Ovary (tissue), 9 donors: Measurements from ENCODE around the gene TM4SF4. TPM values are rescaled to one million over a fixed set of nuclear protein-coding genes. Genes with fewer than 3 reads are reported as not detected.

Experiments used
- DNase-seq, 5 donors: peaks; one replicate each; pipeline ENCODE4 v3.0.0-alpha.2; 2019 to 2020
- H3K27ac ChIP-seq, 2 donors: fragments of 200-600 bp; one replicate each; pipeline versions ENCODE4 v1.5.1 to v1.8.0; 2019 to 2022
- H3K27me3 ChIP-seq: fragments of 200-600 bp; one replicate; pipeline ENCODE4 v1.8.0; 2022
- H3K36me3 ChIP-seq: fragments of 200-600 bp; sonication (generic); one replicate; pipeline ENCODE4 v1.5.1; 2019
- H3K4me1 ChIP-seq: one replicate; pipeline ENCODE4 v1.8.1; 2013; ENCODE audit warnings: mild to moderate bottlenecking, moderate library complexity; ENCODE audit not compliant: insufficient read depth
- H3K4me3 ChIP-seq: fragments of 200-600 bp; sonication (generic); one replicate; pipeline ENCODE4 v1.5.1; 2017
- H3K9me3 ChIP-seq, 2 donors: fragments of 200-600 bp in 1 of 2; sonication (generic) in 1 of 2; one replicate each; pipeline versions ENCODE4 v1.5.1 to v1.8.1; 2013 to 2019; ENCODE audit warnings: mild to moderate bottlenecking in 1 of 2, moderate library complexity in 1 of 2
- CTCF ChIP-seq, 3 donors: fragments of 450-650 bp in 2 of 3; fragments of 200-600 bp in 1 of 3; IDR thresholded peaks; one replicate each; pipeline versions ENCODE4 v1.5.1 to v1.8.0; 2016 to 2022; ENCODE audit warnings: antibody characterized with exemption in 3 of 3, mild to moderate bottlenecking in 1 of 3
- EP300 ChIP-seq: sonication (generic); formaldehyde crosslinking; IDR thresholded peaks from one replicate; pipeline ENCODE4 v1.6.1; 2017; ENCODE audit warnings: antibody characterized with exemption
- POLR2A ChIP-seq: fragments of 450-650 bp; IDR thresholded peaks from one replicate; pipeline ENCODE4 v1.6.1; 2017; ENCODE audit warnings: antibody characterized with exemption, mild to moderate bottlenecking, moderate library complexity
- WGBS, 3 donors: extraction: QIAGEN DNeasy Blood & Tissue Kit in 1 of 3; methylation state at CpG; one replicate each; pipeline versions ENCODE4 v1.1.5 to v1.1.7; 2013 to 2017; 5-methylcytosine and 5-hydroxymethylcytosine counted together
- intact Hi-C, 4 donors: fragments of 100-400 bp; cut with DNase I; formaldehyde crosslinking; loops; one replicate each; pipeline versions ENCODE4 v1.11.0 to v1.15.1; 2022 to 2023
- polyA plus RNA-seq, 2 donors: library from polyadenylated mRNA; stranded (reverse); fragments of 200-250 nt in 1 of 2; fragments of 350-450 nt in 1 of 2; fragmentation: Illumina TruSeq in 1 of 2; extraction: RNeasy Lipid Tissue Mini Kit (QIAGEN cat#74804) in 1 of 2; gene quantifications; one replicate each; pipeline ENCODE4 v1.2.3, GENCODE V29; 2013 to 2014
- total RNA-seq, 7 donors: library from RNA; depleted of rRNA in 2 of 7; stranded (reverse); fragments of >200 nt in 2 of 7; fragmentation: NEBNext Ultra II Directional in 3 of 7; extraction: Animal tissue kit (Norgen Biotek cat#: 25700) in 3 of 7; gene quantifications; one replicate each; pipeline versions ENCODE4 v1.1.0 to v1.2.4, GENCODE V29; 2016 to 2023
- donor health status: DM: no; HTN: no; CAD: no; lungs with moderate emphysema.
- donor health status: DM: no; HTN: no; CAD: no.
- donor health status: Bipolar disorder and iron deficiency.
- donor health status: DM: yes; HTN: yes; CAD: no.
- donor health status: DM: no; HTN: no; CAD: no.
- donor health status: DM: yes; HTN: yes; CAD: no.

The TM4SF4 gene
- total and polyA plus RNA-seq, 9 donors, result 0.10 to 6.9 (median 4.5) TPM; not detected in 4

DNA sequence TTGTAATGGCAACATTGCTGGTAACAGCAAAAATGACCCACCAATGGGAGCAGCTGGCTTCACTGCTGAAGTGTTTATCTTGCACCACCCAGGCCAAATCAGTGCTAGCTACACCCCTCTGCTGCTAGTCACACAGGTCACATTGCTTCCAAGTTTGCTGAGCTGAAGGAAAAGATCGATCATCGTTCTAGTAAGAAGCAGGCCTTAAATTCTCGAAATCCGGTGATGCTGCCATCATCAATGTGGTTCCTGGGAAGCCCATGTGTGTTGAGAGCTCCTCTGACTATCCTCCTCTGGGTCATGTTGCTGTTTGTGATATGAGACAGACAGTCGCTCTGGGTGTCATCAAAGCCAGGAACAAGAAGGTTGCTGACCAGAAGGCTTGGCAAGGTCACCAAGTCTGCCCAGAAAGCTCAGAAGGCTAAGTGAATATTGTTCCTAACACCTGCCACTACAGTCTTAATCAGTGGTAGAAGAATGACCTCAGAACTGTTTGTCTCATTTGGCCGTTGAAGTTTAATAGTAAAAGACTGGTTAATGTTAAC, 21.2 kb downstream of the TM4SF4 start:
- no peak overlapping the region for H3K27ac ChIP-seq
- no peaks in the 10 kb centered on the region for H3K9me3 ChIP-seq
- TF ChIP-seq CTCF (IDR thresholded peaks at IDR 0.05), result no peak
- no peak for TF ChIP-seq EP300
- no peak for TF ChIP-seq POLR2A
- H3K4me1 ChIP-seq, result no peaks in the 10 kb centered on the region
- DNase-seq, result no peak
- intact Hi-C loops, result loop anchor here in 1 of 4 donors (10.0 kb wide), 2 partner anchors 141 to 309 kb away; no protein-coding TSS in a partner anchor
- H3K27me3 ChIP-seq, result no peaks in the 10 kb centered on the region
- 86 to 87% (median 86%) methylated on average over 6 of the region's 6 CpGs for WGBS, 3 donors
- no peaks in the 10 kb centered on the region for H3K36me3 ChIP-seq
- H3K4me3 ChIP-seq, result no peak overlapping the region

DNA sequence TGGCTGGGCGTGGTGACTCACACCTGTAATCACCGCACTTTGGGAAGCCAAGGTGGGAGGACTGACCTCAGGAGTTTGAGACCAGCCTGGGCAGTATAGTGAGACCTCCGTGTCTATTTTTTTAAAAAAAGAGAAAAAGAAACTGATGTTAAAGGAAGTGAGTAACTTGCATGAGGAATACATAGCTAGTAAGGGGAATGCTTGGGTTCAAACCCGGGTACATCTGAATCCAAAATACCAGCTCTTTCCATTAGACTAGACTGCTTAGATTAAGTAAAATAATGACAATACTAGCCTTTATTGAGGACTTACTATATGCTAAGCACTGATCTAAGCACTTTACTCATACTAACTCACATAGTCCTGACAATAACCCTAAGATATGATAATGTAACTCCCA, 22.4 kb downstream of the TM4SF4 start:
- Histone ChIP-seq H3K27me3 (no peaks in the 10 kb centered on the region), H3K27ac (no peak overlapping the region), H3K9me3 (no peaks in the 10 kb centered on the region), H3K36me3 (no peaks in the 10 kb centered on the region), H3K4me3 (no peak overlapping the region), H3K4me1 (no peaks in the 10 kb centered on the region)
- intact Hi-C loops, result loop anchor here in 1 of 4 donors (10.0 kb wide), 2 partner anchors 142 to 308 kb away; no protein-coding TSS in a partner anchor
- TF ChIP-seq CTCF (IDR thresholded peaks at IDR 0.05), result no peak
- TF ChIP-seq EP300, result no peak
- TF ChIP-seq POLR2A, result no peak
- no peak for DNase-seq
- WGBS, 3 donors, result 91 to 94% (median 91%) methylated on average over 4 of the region's 4 CpGs

DNA sequence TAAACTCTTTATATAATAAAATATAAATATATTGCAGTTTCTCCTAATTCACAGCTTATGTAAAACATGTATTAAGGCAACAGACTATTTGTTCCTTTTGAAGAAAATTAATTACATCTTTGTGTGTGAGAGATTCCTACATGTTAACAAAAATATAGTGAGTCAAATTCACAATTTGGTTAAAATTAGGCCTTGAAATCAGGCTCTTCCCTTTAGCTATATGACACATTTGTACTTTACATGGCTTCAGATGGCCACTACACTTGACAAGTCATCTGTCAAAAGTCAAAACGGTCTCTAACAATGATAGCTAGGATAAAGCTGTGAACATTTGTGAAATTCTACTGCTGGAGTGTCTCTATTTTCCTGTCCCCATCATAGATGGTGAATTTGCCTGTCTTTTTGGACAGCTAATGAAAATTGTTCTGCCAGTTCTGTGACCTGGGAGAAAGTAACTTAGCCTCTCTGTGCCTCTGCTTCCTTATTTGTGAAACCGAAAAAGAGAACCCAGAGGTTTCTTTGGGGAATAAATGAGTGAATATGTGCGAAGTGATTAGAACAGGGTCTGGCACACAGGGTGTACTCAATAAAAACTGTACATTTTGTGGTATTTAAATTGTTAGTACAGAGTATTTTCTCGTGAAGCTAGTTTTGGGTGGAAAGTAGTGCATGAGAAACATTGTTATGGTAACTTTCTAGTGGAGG, 23.6 kb downstream of the TM4SF4 start:
- intact Hi-C loops, result loop anchor here in 1 of 4 donors (10.0 kb wide), 2 partner anchors 143 to 307 kb away; no protein-coding TSS in a partner anchor
- WGBS, 3 donors, result 63 to 79% (median 78%) methylated on average over 4 of the region's 4 CpGs

DNA sequence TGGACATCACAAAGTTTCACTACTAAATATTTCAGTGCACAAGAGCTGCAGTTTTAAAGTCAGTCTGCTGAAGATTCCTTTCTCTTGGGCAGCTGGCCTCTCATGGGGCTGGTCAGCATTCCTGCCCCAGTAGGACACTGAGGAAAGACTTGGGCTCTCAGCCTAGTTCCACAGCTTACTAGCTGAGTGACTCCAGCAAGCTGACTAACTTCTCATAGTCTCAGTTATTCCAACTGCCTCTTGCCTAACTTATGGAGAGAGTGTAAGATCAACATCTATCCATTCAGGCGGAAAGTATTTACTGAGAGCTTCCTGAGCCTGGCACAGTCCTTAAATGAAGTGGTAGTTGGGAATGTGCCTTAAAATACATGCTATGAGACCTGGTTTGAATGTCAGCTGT, 27.0 kb downstream of the TM4SF4 start:
- no peaks in the 10 kb centered on the region for H3K9me3 ChIP-seq
- no peaks in the 10 kb centered on the region for H3K4me1 ChIP-seq
- no peak for DNase-seq
- H3K4me3 ChIP-seq, result no peak overlapping the region
- no peaks in the 10 kb centered on the region for H3K36me3 ChIP-seq
- H3K27ac ChIP-seq, result no peak overlapping the region
- no peak for TF ChIP-seq POLR2A
- TF ChIP-seq CTCF (IDR thresholded peaks at IDR 0.05), result no peak
- no peak for TF ChIP-seq EP300
- no peaks in the 10 kb centered on the region for H3K27me3 ChIP-seq
- intact Hi-C loops, result no loop called here
- WGBS, 3 donors, result 61 to 95% (median 94%) methylated on average over 1 of the region's 1 CpG

More for the DNA sequence above, 23.6 kb downstream of the TM4SF4 start:
- no peaks in the 10 kb centered on the region for H3K27me3 ChIP-seq
- H3K36me3 ChIP-seq, result no peaks in the 10 kb centered on the region
- H3K4me1 ChIP-seq, result no peaks in the 10 kb centered on the region
- no peak for DNase-seq
- TF ChIP-seq CTCF (IDR thresholded peaks at IDR 0.05) (no peak), EP300 (no peak)
- no peaks in the 10 kb centered on the region for H3K9me3 ChIP-seq
- no peak overlapping the region for H3K4me3 ChIP-seq
- H3K27ac ChIP-seq, result no peak overlapping the region
